Occipital lobe (tissue), 2 donors: ENCODE data around the gene KIAA1755. TPM values are rescaled to one million over a fixed set of nuclear protein-coding genes. Genes with fewer than 3 reads are reported as not detected.

Experiments
- DNase-seq: peaks from one replicate; lab custom pipeline; 2025; lab: John Stamatoyannopoulos, UW
- total RNA-seq: library from RNA; depleted of rRNA; stranded (reverse); fragments of >200 nt; gene quantifications from one replicate; pipeline ENCODE4 v1.2.3, GENCODE V29; 2014

The KIAA1755 gene
- total RNA-seq, 1 donor from 2014 or later: 0.94 TPM

- DNase-seq: no peak
Measured at GRCh38 chr20:38190166-38190565, 70.4 kb downstream of the KIAA1755 start.

- DNase-seq: no peak
Measured at GRCh38 chr20:38187517-38187916, 73.0 kb downstream of the KIAA1755 start.

GRCh38 chr20:38186788-38187221, 73.7 kb downstream of the KIAA1755 start:
- DNase-seq: no peak

- no peak for DNase-seq
Measured at GRCh38 chr20:38184101-38184500, 76.4 kb downstream of the KIAA1755 start.

GRCh38 chr20:38181971-38182370, 78.6 kb downstream of the KIAA1755 start:
- DNase-seq: no peak

- DNase-seq: no peak
Measured at GRCh38 chr20:38181207-38181801, 79.2 kb downstream of the KIAA1755 start.

- no peak for DNase-seq
Measured at GRCh38 chr20:38180781-38181180, 79.8 kb downstream of the KIAA1755 start.

GRCh38 chr20:38179846-38180245, 80.7 kb downstream of the KIAA1755 start:
- no peak for DNase-seq

- no peak for DNase-seq
Measured at GRCh38 chr20:38178581-38178980, 82.0 kb downstream of the KIAA1755 start.

GRCh38 chr20:38178065-38178491, 82.5 kb downstream of the KIAA1755 start:
- DNase-seq: no peak

GRCh38 chr20:38177201-38177600, 83.3 kb downstream of the KIAA1755 start:
- DNase-seq: no peak

GRCh38 chr20:38175304-38176180, 85.0 kb downstream of the KIAA1755 start:
- no peak for DNase-seq

GRCh38 chr20:38173237-38174156, 87.0 kb downstream of the KIAA1755 start:
- DNase-seq: peak; percentile 25

- no peak for DNase-seq
Measured at GRCh38 chr20:38172408-38172807, 88.1 kb downstream of the KIAA1755 start.

- no peak for DNase-seq
Measured at GRCh38 chr20:38171675-38172043, 88.9 kb downstream of the KIAA1755 start.

- no peak for DNase-seq
Measured at GRCh38 chr20:38170826-38171674, 89.5 kb downstream of the KIAA1755 start.

- no peak for DNase-seq
Measured at GRCh38 chr20:38170219-38170825, 90.2 kb downstream of the KIAA1755 start.

- no peak for DNase-seq
Measured at GRCh38 chr20:38169636-38170193, 90.8 kb downstream of the KIAA1755 start.

- DNase-seq: no peak
Measured at GRCh38 chr20:38168791-38169589, 91.5 kb downstream of the KIAA1755 start.
